SU-DHL-6 (cell line): Measurements from ENCODE around the gene GPATCH3.

ENCODE experiments used
- H2AFZ ChIP-seq: fragments of 200-600 bp; sonication (generic); 2 replicates; pipeline ENCODE4 v1.6.1; 2014; ENCODE audit warnings: low read depth, mild to moderate bottlenecking, moderate library complexity, mixed read lengths, antibody characterized with exemption, low read length; ENCODE audit not compliant: severe bottlenecking
- H3F3A ChIP-seq: fragments of 200-600 bp; shearing (Covaris generic); 2 replicates; pipeline ENCODE4 v1.6.0; 2016; ENCODE audit warnings: antibody characterized with exemption, mild to moderate bottlenecking; ENCODE audit not compliant: insufficient read depth
- H3K27ac ChIP-seq: fragments of 200-600 bp; sonication (generic); 2 replicates; pipeline ENCODE4 v1.5.1; 2016; ENCODE audit warnings: low read depth, mild to moderate bottlenecking, low read length, moderate library complexity, mixed read lengths
- H3K27me3 ChIP-seq: fragments of 200-600 bp; sonication (generic), shearing (Covaris generic); 2 replicates; pipeline ENCODE4 v1.6.0; 2014; ENCODE audit warnings: mild to moderate bottlenecking, low read length
- H3K36me3 ChIP-seq: fragments of 200-600 bp; sonication (generic); 2 replicates; pipeline ENCODE4 v1.6.1; 2014; ENCODE audit warnings: mild to moderate bottlenecking, low read length, mixed read lengths
- H3K4me2 ChIP-seq: fragments of 300-600, 200-600 bp; shearing (Covaris generic), sonication (generic); 2 replicates; pipeline ENCODE4 v1.6.0; 2014; ENCODE audit warnings: low read length, low read depth, mild to moderate bottlenecking; ENCODE audit not compliant: poor library complexity, severe bottlenecking
- H3K4me3 ChIP-seq: fragments of 200-600 bp; sonication (generic); 2 replicates; pipeline ENCODE4 v1.5.1; 2014; ENCODE audit warnings: antibody characterized with exemption, low read length, mild to moderate bottlenecking, mixed read lengths; ENCODE audit not compliant: insufficient read depth, poor library complexity, severe bottlenecking
- H3K79me2 ChIP-seq: fragments of 200-600 bp; sonication (generic); 2 replicates; pipeline ENCODE4 v1.6.1; 2014; ENCODE audit warnings: mild to moderate bottlenecking, low read length, moderate library complexity; ENCODE audit not compliant: insufficient read depth
- H3K9ac ChIP-seq: fragments of 200-600 bp; sonication (generic); 2 replicates; pipeline ENCODE4 v1.7.0; 2014; ENCODE audit warnings: mild to moderate bottlenecking, low read length
- H3K9me2 ChIP-seq: fragments of 200-600 bp; sonication (generic); replicated peaks from 2 replicates; pipeline ENCODE4 v1.6.1; 2014; ENCODE audit warnings: low read length; ENCODE audit not compliant: insufficient read depth
- H3K9me3 ChIP-seq: fragments of 200-600 bp; sonication (generic); 2 replicates; pipeline ENCODE4 v1.6.1; 2014; ENCODE audit warnings: low read length, mixed read lengths; ENCODE audit not compliant: insufficient read depth
- H4K20me1 ChIP-seq: fragments of 200-600 bp; sonication (generic); 2 replicates; pipeline ENCODE4 v1.6.1; 2014; ENCODE audit warnings: low read depth, mild to moderate bottlenecking, antibody characterized with exemption, low read length, moderate library complexity, mixed read lengths
- CTCF ChIP-seq: fragments of 200-600 bp; sonication (generic); IDR thresholded peaks from one replicate; pipeline ENCODE4 v1.5.1; 2017; ENCODE audit warnings: antibody characterized with exemption, mild to moderate bottlenecking, low read length, moderate library complexity; ENCODE audit not compliant: insufficient read depth, poor library complexity, severe bottlenecking
- EZH2phosphoT487 ChIP-seq: fragments of 200-600 bp; sonication (generic), shearing (Covaris generic); conservative IDR thresholded peaks from 2 replicates; pipeline ENCODE4 v1.6.1; 2018; ENCODE audit warnings: mild to moderate bottlenecking, antibody characterized with exemption, low read length, moderate library complexity, mixed read lengths

The GPATCH3 gene

DNA sequence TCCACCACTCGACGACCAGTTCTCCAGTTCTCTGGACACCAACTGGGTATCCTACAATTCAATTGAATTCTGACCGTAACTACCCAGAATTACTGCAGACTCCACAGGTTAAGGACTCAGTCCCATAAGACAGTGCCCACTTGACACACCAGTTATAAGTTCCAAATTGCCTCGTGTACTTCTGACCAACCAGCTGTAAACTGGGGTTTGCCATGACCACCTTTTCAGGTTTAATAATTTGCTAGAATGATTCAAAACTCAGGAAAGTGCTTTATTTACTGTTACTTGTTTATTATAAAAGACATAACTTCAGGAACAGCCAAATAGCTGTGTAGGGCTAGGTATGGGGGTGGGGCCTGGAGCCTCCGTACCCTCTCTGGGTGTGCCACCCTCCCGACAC, 36.6 kb upstream of the GPATCH3 start:
- H3K36me3 ChIP-seq, result no peaks in the 10 kb centered on the region
- H2AFZ ChIP-seq, result no peak overlapping the region
- H3K9me3 ChIP-seq, result no peaks in the 10 kb centered on the region
- no peaks in the 10 kb centered on the region for H4K20me1 ChIP-seq
- H3K4me2 ChIP-seq, result no peak overlapping the region
- no peak overlapping the region for H3K27ac ChIP-seq
- no peak overlapping the region for H3K9ac ChIP-seq
- TF ChIP-seq CTCF (no peak), EZH2phosphoT487 (no peak)
- no peaks in the 10 kb centered on the region for H3K27me3 ChIP-seq
- no peaks in the 10 kb centered on the region for H3K9me2 ChIP-seq
- H3F3A ChIP-seq, result no peaks in the 10 kb centered on the region
- peaks cover 38% of the 10 kb centered on the region for H3K79me2 ChIP-seq
- no peak overlapping the region for H3K4me3 ChIP-seq

GRCh38 chr1:26932531-26932930, 32.3 kb upstream of the GPATCH3 start:
- peaks cover 53% of the 10 kb centered on the region for H3K79me2 ChIP-seq
- peaks cover 8% of the 10 kb centered on the region; the same call in 1 of the 2 replicates for H4K20me1 ChIP-seq
- TF ChIP-seq CTCF (no peak), EZH2phosphoT487 (no peak)
- peaks cover 19% of the 10 kb centered on the region; the same call in 1 of the 2 replicates for H3K36me3 ChIP-seq
- no peak overlapping the region for H3K9ac ChIP-seq
- no peak overlapping the region for H2AFZ ChIP-seq
- no peak overlapping the region for H3K4me3 ChIP-seq
- no peak overlapping the region for H3K27ac ChIP-seq
- H3K27me3 ChIP-seq, result no peaks in the 10 kb centered on the region
- H3F3A ChIP-seq, result peaks cover 6% of the 10 kb centered on the region; the same call in 1 of the 2 replicates
- H3K9me2 ChIP-seq, result no peaks in the 10 kb centered on the region
- H3K4me2 ChIP-seq, result no peak overlapping the region
- no peaks in the 10 kb centered on the region for H3K9me3 ChIP-seq

DNA sequence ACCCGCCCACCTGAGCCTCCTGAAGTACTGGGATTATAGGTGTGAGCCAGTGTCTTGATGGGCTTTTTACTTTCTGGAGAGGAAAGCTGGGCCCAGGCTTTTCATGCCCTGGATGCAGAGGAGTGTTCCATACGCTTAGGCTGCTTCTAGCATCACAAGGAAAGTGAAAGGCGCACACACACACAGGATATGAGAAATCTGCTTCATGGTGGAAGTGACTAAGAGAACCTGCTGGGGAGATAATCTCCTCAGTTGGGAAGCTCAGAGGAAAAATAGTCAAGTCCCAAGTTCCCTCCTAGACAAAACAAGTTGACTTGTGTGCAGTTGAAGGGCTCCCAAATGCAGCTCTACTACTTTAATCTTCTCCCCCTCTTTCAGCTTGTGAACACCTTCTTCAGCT, 23.4 kb upstream of the GPATCH3 start:
- Histone ChIP-seq H2AFZ (no peak overlapping the region), H4K20me1 (peaks cover 7% of the 10 kb centered on the region; the same call in 1 of the 2 replicates), H3K4me3 (no peak overlapping the region), H3K9me3 (no peaks in the 10 kb centered on the region), H3K36me3 (peaks cover 20% of the 10 kb centered on the region), H3K4me2 (no peak overlapping the region), H3K9me2 (no peaks in the 10 kb centered on the region), H3F3A (peaks cover 6% of the 10 kb centered on the region; the same call in 1 of the 2 replicates), H3K79me2 (peaks cover 55% of the 10 kb centered on the region), H3K9ac (no peak overlapping the region), H3K27ac (no peak overlapping the region), H3K27me3 (no peaks in the 10 kb centered on the region)
- TF ChIP-seq CTCF, result no peak
- no peak for TF ChIP-seq EZH2phosphoT487

- Histone ChIP-seq H3K27me3 (no peaks in the 10 kb centered on the region), H3K36me3 (peaks cover 12% of the 10 kb centered on the region), H3K9me3 (no peaks in the 10 kb centered on the region), H3K4me2 (peak overlapping the region; percentile 91), H3K79me2 (peaks cover 47% of the 10 kb centered on the region), H3K9me2 (no peaks in the 10 kb centered on the region), H3K27ac (no peak overlapping the region), H3K4me3 (peak overlapping the region; percentile 90), H3F3A (peaks cover 3% of the 10 kb centered on the region; the same call in 1 of the 2 replicates), H3K9ac (peak overlapping the region; percentile 88), H2AFZ (no peak overlapping the region), H4K20me1 (no peaks in the 10 kb centered on the region)
- TF ChIP-seq EZH2phosphoT487 (no peak), CTCF (no peak)
Observed at GRCh38 chr1:26922901-26923300, 22.6 kb upstream of the GPATCH3 start.
